ENCODE results near the gene KRT9.

KRT9 gene

DNA sequence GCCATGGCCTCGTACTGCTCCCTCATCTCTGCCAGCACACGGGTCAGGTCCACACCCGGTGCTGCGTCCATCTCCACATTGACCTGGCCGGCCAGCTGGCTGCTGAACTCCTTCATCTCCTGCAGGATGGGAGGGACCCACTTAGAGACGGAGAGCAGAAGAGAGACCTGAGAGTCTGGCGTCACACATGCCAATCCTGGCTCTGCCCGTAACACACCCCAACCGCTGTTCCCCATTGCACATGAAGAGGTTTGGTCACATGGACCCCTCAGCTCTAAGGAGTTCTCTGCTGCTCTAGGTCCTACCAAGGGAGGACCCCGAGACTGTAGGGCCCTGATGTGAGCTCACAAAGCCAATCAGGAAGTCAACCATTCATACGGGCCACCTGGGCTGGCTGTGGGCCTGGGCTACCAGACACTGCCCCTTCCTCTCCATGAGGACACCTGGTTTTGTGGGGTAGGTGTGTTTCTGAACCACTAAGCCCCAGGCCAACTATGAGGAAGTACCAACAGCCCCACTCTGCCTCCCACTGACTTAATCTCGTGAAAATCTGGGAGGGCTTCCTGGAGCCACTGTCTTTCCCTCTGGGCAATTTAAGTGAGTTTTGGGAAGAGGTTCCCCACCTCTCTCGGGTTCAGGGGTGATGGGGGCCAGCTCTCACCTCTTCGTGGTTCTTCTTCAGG is 55.6 kb downstream of the KRT9 start:
- H3K4me3 ChIP-seq (ENCODE audit: low read depth, low read length): no peak overlapping the region
- TF ChIP-seq, protein P1, sequence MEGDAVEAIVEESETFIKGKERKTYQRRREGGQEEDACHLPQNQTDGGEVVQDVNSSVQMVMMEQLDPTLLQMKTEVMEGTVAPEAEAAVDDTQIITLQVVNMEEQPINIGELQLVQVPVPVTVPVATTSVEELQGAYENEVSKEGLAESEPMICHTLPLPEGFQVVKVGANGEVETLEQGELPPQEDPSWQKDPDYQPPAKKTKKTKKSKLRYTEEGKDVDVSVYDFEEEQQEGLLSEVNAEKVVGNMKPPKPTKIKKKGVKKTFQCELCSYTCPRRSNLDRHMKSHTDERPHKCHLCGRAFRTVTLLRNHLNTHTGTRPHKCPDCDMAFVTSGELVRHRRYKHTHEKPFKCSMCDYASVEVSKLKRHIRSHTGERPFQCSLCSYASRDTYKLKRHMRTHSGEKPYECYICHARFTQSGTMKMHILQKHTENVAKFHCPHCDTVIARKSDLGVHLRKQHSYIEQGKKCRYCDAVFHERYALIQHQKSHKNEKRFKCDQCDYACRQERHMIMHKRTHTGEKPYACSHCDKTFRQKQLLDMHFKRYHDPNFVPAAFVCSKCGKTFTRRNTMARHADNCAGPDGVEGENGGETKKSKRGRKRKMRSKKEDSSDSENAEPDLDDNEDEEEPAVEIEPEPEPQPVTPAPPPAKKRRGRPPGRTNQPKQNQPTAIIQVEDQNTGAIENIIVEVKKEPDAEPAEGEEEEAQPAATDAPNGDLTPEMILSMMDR (IDR thresholded peaks at IDR 0.05; ENCODE audit: borderline replicate concordance, insufficient read depth, low read depth, low read length): no peak

Data from GM12875 (cell line).